HT-29 (cell line): ENCODE measurements around the gene TMSB4X. TPM values are rescaled to one million over a fixed set of nuclear protein-coding genes. Genes with fewer than 3 reads are reported as not detected.
"Not testable (repeated sequence)": the region's sequence is repeated elsewhere in the genome, so short reads cannot be mapped to it uniquely, and the experiment has no call there.

Source experiments
- DNase-seq: peaks from one replicate; pipeline ENCODE4 v3.0.0-alpha.2; 2015; ENCODE audit warnings: low spot score
- total RNA-seq: library from RNA; depleted of rRNA; stranded (reverse); fragments of >200 nt; shearing (Covaris generic); gene quantifications from 2 replicates; pipeline ENCODE4 v1.2.3, GENCODE V29; 2014; rRNA removed

The TMSB4X gene
- 538 and 675 TPM in 2 replicates for total RNA-seq

DNA sequence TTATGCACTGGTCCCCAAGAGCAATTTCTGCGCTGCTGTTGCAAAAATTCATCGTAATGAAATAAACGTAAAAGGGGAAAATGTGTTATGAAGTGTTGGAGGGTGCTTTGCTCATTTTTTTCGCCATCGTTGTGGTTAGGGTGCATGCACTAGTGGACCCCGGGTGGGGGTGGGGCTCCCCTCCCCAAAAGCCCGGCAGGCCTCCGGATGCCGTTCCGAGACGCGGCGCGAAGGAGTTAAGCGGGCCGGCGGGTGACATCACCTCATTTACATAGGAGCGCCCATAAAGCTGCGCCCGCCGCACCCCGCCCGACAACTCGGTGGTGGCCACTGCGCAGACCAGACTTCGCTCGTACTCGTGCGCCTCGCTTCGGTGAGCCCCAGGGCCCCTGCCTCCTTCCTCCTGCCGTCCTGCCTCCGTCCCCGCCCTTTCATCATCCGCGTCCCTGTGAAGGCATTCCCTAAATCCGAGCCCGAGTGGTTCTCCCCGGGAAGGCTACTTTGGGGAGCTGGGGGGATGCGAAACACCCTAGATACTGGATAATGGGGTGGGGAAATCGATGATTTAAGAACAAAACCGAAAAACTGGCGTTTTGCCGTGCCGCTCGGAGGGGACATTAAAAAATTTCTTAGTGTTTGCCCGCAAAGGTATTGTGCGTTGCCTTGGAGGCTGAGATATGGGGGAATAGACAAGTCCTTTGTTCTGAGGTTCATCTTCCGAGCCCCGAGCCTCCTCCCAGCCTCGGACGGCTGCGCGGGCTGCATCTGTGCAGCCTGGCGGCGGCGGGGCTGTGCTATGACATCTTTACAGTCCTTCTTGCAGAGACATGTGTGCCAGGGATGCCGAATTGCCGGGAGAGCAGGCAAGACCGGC is at the start of gene TMSB4X:
TSS of gene TMSB4X (plus strand) at position 315 of the 874 bp plus-strand sequence.
- DNase-seq = peak; percentile 64

- no peak for DNase-seq
Measured at GRCh38 chrX:12929701-12930100, 45.2 kb upstream of the TMSB4X start.

DNA sequence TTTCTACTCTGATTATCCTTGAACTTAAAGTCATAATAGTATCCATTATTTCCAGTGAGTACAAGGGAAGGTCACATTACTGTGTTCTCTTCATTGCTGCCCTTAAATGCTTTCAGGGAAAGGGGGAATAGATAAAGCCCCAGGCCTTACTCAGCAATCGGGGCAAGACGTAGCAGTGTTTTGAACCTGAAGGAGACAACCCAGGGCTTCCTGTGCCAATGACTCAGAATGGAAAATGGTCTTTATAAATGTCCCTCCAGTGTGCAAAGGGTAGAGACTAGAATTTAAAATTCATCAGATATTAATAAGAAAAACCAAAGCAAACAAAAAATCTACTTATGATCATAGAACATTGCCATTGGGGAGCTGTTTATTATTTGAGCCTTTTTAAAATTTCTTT is 44.8 kb upstream of the TMSB4X start:
- no peak for DNase-seq

DNA sequence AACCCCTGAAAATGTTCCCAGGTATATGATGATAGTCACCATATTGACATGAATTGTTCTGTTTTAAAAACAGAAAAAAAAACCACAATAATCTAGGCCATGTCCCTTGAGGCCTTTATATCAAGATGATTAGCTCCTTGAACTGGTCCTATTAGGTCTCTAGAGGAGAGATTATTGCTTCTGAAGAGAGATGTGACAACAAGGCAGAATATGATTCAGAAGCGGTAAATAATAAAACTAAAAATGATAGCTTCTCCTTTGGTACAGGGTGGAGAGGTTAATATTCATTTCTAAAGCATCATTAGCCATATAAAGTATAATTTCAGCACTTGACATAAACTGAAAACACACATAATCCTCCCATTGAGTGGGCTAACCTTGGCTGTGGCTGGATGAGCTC is 42.7 kb upstream of the TMSB4X start:
- DNase-seq = no peak

- DNase-seq = no peak
Measured at GRCh38 chrX:12934850-12935249, 40.1 kb upstream of the TMSB4X start.

DNA sequence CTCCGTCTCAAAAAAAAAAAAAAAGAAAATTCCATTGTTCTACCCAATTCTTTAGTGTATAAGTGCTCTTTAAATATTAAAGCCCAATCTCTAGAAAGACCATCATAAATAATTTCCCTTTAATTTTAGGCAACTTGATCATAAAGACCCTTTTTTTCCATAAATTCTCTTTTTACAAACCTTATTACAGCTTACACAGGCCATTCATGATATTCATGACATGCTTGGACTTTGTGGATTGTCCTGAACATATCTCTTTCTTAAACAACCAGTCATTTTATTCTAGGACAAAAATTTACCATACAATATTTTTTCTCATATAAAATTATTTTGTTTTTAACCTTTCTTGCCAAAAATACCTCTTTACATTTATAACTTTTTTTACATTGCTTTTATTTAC is 38.0 kb upstream of the TMSB4X start:
- no peak for DNase-seq

- DNase-seq = not testable (repeated sequence)
Measured at GRCh38 chrX:12940471-12940870, 34.4 kb upstream of the TMSB4X start.

- not testable (repeated sequence) for DNase-seq
Measured at GRCh38 chrX:12943592-12943991, 31.3 kb upstream of the TMSB4X start.

DNA sequence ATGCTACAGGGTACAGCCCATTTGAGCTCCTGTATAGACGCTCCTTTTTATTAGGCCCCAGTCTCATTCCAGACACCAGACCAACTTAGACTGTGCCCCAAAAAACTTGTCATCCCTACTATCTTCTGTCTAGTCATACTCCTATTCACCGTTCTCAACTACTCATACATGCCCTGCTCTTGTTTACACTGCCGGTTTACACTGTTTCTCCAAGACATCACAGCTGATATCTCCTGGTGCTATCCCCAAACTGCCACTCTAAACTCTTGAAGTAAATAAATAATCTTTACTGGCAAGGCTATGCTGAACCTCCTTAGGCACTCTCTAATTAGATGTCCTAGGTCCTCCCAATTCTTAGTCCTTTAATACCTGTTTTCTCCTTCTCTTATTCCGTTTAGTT is 30.5 kb upstream of the TMSB4X start:
- not testable (repeated sequence) for DNase-seq

DNA sequence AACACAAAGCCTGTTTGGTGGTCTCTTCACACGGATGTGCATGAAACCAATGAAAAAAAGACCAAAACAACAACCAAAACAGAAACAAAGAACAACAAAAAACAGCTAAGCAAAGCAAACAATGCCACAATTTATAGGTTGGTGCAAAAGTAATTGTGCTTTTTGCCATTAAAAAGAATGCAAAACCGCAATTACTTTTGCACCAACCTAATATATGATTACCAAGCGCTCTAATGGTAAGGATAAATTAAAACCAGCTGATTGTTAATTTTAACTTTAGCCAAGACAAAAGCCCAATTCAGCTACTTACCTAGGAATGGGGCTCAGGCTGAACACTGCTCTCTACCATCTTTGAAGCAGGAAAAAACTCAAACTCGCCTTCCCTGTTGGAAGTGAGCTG is 29.4 kb upstream of the TMSB4X start:
- no peak for DNase-seq

DNA sequence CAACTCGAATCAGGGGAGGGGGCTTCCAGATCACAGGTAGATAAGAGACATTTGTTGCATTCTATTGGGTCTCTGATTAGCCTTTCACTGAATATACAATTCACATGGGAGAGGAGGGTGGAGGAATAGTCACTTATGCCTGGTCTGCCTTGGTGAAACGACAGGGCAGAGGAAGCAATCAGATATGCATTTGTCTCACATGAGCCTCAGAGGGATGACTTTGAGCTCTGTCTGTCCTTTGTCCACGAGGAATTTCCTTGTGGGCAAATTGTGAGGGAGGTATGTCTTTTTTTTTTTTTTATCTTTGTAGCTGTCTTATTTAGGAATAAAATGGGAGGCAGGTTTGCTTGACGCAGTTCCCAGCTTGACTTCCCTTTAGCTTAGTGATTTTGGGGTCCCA is 28.5 kb upstream of the TMSB4X start:
- DNase-seq = no peak

DNA sequence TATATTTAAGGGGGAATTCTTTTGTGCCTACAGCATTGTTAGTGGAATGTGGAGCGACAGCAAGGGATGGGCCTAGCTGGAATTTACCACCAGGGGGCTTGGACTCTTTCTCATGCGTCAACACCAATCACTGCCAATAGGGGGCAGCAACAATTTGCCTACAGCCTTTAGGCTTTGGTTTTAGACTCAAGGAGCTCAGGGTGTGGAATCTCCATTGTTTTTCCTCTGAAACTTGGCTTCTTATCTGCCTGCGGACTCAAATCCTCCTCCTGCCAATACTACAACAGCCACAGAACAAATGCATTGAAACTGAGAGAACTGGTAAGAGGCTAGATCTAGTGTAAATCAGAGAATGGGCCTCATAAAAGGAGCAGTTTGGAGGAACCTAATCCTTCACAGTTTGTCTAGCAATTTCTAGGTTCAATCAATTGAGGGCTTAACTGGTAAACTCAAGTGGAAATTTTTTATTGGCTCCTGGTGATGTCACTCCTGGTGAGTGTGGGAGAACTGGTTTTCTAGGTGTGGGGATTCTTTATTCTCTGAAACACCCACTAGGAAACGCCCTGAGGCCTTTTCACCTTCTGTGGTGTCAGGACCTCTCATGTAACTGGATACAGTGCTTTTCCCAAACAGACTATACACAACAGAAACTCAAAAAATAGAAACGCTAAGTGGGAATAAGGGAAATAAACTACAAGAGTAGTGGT is 27.9 kb upstream of the TMSB4X start:
- peak; percentile 92 for DNase-seq

DNA sequence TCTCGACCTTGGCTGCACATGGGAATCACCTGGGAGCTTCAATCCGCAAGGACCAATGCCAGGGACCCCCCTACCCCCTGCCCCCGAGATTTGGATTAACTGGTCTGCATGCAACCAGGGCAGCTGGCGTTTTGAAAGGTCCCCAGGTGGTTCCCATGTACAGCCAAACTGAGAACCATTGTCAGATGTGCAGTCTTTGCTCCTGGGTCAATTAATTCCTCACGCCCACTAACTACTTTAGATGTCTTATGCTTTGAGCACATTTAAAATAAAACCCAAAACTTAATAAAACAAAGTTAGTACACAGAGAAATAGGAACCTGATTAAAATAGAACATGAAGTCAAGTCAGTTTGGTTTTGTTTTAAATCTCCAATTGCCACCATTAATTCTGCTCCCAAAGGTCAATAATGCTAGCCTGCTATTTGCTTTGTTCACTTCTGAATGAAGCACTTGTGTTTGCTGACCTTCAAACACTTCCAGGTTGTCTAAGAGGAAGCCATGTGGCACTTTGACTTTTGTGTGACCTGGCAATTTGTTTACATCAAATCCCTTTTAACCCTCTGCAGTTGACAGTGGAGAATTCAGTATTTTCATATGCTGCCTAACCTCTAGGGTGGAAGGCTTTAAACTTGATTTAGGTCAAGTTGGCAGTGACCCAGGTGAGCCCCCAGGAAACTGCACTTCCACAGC is 27.2 kb upstream of the TMSB4X start:
- peak; percentile 28 for DNase-seq

DNA sequence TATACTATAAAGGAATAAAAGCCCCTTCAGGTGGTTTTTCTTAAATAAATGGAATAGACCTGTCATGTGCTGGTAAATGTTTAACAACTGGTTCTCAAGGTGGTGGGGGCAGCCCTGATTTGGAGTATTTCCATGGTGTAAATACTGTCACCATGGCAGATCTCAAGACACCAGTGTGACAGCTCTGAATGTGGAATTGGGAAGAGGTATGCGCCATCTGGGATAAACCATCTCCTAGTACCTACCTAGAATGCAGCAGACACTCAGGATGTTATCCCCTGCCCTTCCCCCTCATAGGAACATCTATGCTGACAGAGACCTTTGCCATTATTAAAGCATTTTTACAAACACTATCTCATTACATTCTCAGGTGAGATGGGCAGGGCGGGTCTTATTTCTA is 26.4 kb upstream of the TMSB4X start:
- no peak for DNase-seq

DNA sequence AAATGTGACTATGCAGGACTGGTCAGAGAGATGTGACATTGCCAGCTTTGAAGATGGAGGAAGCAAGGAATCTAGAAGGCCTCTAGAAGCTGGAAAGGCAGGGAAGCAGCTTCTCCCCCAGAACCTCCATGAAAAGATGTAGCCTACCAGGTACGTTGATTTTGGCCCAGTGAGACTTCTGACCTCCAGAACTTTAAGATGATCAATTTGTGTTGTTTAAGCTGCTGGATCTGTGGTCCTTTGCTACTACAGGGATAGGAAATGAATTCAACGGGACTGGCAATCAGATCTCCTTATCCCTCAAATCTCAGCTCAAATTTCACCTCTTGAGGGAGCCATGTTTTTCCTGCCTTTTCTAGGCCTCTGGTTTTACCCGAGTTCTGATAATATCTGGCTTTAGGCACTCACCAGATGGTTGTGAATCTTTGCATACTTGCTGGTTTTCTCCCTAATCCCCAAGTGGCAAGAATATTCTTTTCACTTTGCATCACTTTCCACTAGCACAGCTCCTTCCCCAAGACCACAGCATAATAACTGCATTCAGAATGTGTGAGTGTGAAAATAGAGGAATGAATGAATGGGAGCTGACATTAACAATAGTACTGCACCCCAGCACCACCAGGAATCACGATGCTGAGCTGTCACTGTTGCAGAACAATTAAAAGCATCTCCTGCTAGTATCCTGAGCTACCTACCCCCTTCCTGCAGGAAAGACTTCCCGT is 25.5 kb upstream of the TMSB4X start:
- DNase-seq = no peak

GRCh38 chrX:12949927-12950656 is 24.8 kb upstream of the TMSB4X start:
- peak; percentile 53 for DNase-seq

DNA sequence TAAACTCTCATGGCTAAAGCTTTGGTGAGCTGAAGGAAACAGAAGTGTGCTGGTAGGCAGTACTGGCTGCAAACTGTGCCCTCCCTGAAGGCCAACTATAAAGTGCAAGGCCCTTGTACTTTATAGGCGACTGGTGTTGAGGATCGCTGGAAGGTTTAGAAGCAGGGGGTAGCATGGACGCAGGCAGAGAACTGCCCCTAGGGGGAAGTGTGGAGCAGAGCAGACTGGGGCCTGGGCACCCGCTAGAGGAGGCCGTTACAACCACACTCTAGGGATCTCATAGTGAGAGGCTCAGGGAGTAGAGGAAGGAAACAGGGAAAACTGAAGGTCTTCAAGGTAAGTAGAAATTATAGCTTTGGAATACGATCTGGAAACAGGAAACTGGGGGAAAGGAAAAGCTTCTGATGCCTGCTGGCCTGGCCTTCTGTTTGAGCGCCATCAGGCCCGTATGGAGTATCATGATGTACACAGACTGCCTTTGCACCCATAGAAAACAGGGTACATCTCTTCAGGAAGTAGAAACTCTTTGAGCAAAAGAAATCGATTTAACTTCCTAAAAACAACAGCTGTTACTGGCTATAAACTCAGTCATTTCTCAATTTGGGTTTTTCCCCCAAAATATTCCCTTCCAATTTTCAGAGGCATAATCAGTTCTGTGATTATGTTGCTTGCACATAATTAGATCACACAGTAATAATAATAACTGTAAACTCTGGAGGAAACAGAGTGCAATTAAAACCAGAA is 23.9 kb upstream of the TMSB4X start:
- DNase-seq = peak; percentile 16

- no peak for DNase-seq
Measured at GRCh38 chrX:12951595-12951975, 23.3 kb upstream of the TMSB4X start.

DNA sequence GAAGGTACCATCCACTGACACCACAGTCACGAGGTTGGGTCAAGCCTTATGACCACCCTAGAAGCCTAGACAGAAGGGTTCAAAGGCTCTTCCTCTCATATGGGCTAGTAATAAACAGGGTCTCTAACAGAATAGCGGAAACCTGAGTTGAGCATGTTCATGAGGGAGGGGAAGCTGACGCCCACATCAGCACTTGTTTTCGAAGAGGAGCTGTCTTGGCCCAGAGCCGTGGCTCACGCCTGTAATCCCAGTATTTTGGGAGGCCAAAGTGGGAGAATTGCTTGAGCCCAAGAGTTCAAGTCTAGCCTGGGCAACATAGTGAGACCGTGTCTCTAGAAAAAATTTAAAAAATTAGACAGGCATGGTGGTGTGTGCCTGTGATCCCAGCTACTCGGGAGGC is 21.5 kb upstream of the TMSB4X start:
- no peak for DNase-seq

DNA sequence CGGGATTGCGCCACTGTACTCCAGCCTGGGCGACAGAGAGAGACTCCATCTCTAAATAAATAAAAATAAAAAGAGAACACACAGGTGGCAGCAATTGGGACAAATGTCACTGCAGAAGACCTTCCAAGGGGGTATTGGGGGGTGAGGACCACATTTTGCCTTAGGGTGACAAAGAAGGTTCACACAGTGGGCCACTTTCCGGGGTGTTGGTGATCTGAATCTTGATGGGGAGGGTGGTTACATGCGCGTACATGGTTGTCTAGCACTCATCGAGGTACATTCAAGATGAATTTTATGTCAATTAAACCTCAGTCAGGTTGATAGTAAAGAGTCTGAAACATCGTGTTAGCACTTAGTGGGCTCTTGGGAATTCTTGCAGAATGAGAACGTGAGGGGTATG is 20.5 kb upstream of the TMSB4X start:
- no peak for DNase-seq
